Upper lobe of left lung (tissue), 6 donors: ENCODE data around the gene ROGDI. TPM values are rescaled to one million over a fixed set of nuclear protein-coding genes. Genes with fewer than 3 reads are reported as not detected.

Source experiments
- ATAC-seq, 2 donors: fragments of 200-7000 bp; cut with Tn5 transposase; one replicate each; pipeline ENCODE4 v1.9.1; 2022; ENCODE audit warnings: mild to moderate bottlenecking in 2 of 2, moderate library complexity in 2 of 2; ENCODE audit not compliant: low FRiP score in 2 of 2
- DNase-seq, 2 donors: peaks; one replicate each; pipeline ENCODE4 v3.0.0-alpha.2; 2019 to 2020
- H3K27ac ChIP-seq, 4 donors: fragments of 200-600 bp; sonication (generic); one replicate each; pipeline ENCODE4 v1.5.1; 2016 to 2019
- H3K27me3 ChIP-seq, 4 donors: fragments of 200-600 bp; sonication (generic); one replicate each; pipeline ENCODE4 v1.5.1; 2017 to 2019
- H3K36me3 ChIP-seq, 4 donors: fragments of 200-600 bp; sonication (generic); one replicate each; pipeline ENCODE4 v1.5.1; 2016 to 2019
- H3K4me1 ChIP-seq, 4 donors: fragments of 200-600 bp; sonication (generic); one replicate each; pipeline ENCODE4 v1.5.1; 2018 to 2019
- H3K4me3 ChIP-seq, 4 donors: fragments of 200-600 bp; sonication (generic); one replicate each; pipeline ENCODE4 v1.5.1; 2017 to 2019; ENCODE audit warnings: mild to moderate bottlenecking in 2 of 4, moderate library complexity in 1 of 4
- H3K9me3 ChIP-seq, 4 donors: fragments of 200-600 bp; sonication (generic); one replicate each; pipeline ENCODE4 v1.5.1; 2018 to 2019
- EP300 ChIP-seq, 4 donors: sonication (generic); formaldehyde crosslinking; IDR thresholded peaks; one replicate each; pipeline ENCODE4 v1.5.1; 2017; ENCODE audit warnings: antibody characterized with exemption in 4 of 4, control low read depth in 2 of 4
- POLR2A ChIP-seq, 4 donors: fragments of 450-650 bp; IDR thresholded peaks; one replicate each; pipeline ENCODE4 v1.5.1; 2016 to 2017; ENCODE audit warnings: antibody characterized with exemption in 4 of 4, mild to moderate bottlenecking in 2 of 4
- POLR2AphosphoS5 ChIP-seq, 2 donors: sonication (generic); formaldehyde crosslinking; IDR thresholded peaks; one replicate each; pipeline ENCODE4 v1.5.1; 2017; ENCODE audit warnings: antibody characterized with exemption in 2 of 2
- WGBS, 2 donors: methylation state at CpG; one replicate each; pipeline ENCODE4 v1.1.5; 2017 to 2018; 5-methylcytosine and 5-hydroxymethylcytosine counted together
- total RNA-seq, 6 donors: library from RNA; depleted of rRNA in 4 of 6; stranded (reverse); fragments of >200 nt in 4 of 6; gene quantifications; one replicate each; pipeline versions ENCODE4 v1.1.0 to v1.2.1, GENCODE V29; 2016 to 2021
- TF ChIP-seq, protein P1 (sequence below), 6 experiments: fragments of 450-650 bp in 4 of 6; fragments of 200-600 bp in 2 of 6; sonication (generic) in 2 of 6; IDR thresholded peaks; one replicate each; pipeline ENCODE4 v1.5.1; 2016 to 2019; ENCODE audit warnings: antibody characterized with exemption in 6 of 6
- donor health status: DM: no; HTN: no; CAD: no; lungs with moderate emphysema.
- donor health status: DM: no; HTN: yes; CAD: no; lungs with severe emphysema.

Gene ROGDI
- total RNA-seq, 6 donors from 2014 or later, result 19.2 to 59.7 (median 33.1) TPM

DNA sequence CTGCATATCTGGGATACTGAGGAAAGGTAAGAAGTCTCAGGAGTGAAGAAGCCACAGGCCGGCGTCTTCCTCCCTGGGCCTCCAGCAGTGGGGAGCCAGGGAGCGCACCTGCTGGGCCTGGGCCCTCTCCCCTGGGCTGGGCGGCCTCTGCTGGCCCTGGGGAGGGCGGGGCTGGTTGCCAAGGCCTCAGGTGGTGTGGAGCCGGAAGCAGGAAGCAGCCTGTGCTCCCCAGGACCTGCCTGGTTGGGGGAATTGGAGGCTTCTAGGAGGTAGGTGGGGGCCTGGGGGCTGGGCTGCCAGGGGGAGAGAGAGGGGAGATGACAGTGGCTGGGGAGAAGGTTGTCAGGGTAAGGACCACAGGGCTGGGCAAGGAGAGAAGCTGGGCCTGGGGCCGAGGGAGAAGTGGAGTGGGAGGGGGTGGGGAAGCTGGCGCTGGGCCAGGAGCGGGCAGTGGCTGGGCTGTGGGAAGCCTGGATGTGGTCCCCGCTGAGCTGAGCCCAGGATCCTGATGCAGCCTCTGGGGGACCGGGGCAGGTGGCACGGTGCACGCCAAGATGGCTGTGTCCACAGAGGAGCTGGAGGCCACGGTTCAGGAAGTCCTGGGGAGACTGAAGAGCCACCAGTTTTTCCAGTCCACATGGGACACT, 7.1 kb downstream of the ROGDI start, which contains the start of gene SMIM22:
TSS of gene SMIM22 (plus strand) at position 189 of the 647 bp plus-strand sequence. CDS start at position 555, 366 bp downstream.
- 70 to 73% methylated on average over 10 of the region's 14 CpGs for WGBS, 2 donors
- DNase-seq (peak; percentile 81 to 84), ATAC-seq (peak; percentile 42 to 64)
- Histone ChIP-seq H3K4me3 (peak within 1 kb of the TSS in 3 of 4 donors; percentile 25 to 43 (median 40)), H3K9me3 (no peaks in the 10 kb centered on the region), H3K27me3 (no peaks in the 10 kb centered on the region), H3K4me1 (peaks cover 0 to 5% (median 4%) of the 10 kb centered on the region in 4 donors), H3K36me3 (peaks cover 0 to 21% (median 9%) of the 10 kb centered on the region in 4 donors), H3K27ac (peak within 1 kb of the TSS in 2 of 4 donors; percentile 27 to 68)
- no peak for TF ChIP-seq EP300 (IDR thresholded peaks at IDR 0.05)
- TF ChIP-seq POLR2A (IDR thresholded peaks at IDR 0.05), result no peak
- no peak for TF ChIP-seq POLR2AphosphoS5 (IDR thresholded peaks at IDR 0.05)
- TF ChIP-seq, protein P1, sequence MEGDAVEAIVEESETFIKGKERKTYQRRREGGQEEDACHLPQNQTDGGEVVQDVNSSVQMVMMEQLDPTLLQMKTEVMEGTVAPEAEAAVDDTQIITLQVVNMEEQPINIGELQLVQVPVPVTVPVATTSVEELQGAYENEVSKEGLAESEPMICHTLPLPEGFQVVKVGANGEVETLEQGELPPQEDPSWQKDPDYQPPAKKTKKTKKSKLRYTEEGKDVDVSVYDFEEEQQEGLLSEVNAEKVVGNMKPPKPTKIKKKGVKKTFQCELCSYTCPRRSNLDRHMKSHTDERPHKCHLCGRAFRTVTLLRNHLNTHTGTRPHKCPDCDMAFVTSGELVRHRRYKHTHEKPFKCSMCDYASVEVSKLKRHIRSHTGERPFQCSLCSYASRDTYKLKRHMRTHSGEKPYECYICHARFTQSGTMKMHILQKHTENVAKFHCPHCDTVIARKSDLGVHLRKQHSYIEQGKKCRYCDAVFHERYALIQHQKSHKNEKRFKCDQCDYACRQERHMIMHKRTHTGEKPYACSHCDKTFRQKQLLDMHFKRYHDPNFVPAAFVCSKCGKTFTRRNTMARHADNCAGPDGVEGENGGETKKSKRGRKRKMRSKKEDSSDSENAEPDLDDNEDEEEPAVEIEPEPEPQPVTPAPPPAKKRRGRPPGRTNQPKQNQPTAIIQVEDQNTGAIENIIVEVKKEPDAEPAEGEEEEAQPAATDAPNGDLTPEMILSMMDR (IDR thresholded peaks at IDR 0.05), result no peak

DNA sequence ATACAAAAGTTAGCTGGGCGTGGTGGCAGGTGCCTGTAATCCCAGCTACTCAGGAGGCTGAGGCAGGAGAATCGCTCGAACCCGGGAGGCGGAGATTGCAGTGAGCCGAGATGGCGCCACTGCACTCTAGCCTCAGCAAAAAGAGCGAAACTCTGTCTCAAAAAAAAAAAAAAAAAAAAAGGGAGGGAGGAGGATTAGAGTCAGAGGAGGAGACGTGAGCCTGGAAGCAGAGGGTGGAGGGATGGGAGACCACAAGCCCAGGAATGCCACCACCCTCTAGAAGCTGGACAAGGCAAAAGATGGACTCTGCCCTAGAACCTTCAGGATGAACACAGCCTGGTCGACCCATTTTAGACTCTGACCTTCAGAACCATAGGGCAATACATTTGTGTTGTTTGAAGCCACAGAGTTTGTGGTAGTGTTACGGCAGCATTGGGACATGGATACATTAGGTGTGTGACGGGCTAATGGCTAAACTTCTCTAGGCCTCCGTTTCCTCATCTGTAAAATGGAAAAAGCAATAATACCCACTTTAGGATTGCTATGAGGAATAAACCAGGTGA, 9.4 kb downstream of the ROGDI start:
- TF ChIP-seq POLR2AphosphoS5 (IDR thresholded peaks at IDR 0.05) (no peak), POLR2A (IDR thresholded peaks at IDR 0.05) (no peak), EP300 (IDR thresholded peaks at IDR 0.05) (no peak)
- TF ChIP-seq, protein P1 (IDR thresholded peaks at IDR 0.05), result no peak
- H3K9me3 ChIP-seq, result no peaks in the 10 kb centered on the region
- no peak overlapping the region for H3K27ac ChIP-seq
- H3K4me3 ChIP-seq, result no peak overlapping the region
- no peak for ATAC-seq
- no peaks in the 10 kb centered on the region for H3K27me3 ChIP-seq
- WGBS, 2 donors, result 80% methylated on average over 13 of the region's 13 CpGs
- DNase-seq, result no peak
- H3K4me1 ChIP-seq, result no peaks in the 10 kb centered on the region
- peaks cover 0 to 12% (median 7%) of the 10 kb centered on the region in 4 donors for H3K36me3 ChIP-seq

DNA sequence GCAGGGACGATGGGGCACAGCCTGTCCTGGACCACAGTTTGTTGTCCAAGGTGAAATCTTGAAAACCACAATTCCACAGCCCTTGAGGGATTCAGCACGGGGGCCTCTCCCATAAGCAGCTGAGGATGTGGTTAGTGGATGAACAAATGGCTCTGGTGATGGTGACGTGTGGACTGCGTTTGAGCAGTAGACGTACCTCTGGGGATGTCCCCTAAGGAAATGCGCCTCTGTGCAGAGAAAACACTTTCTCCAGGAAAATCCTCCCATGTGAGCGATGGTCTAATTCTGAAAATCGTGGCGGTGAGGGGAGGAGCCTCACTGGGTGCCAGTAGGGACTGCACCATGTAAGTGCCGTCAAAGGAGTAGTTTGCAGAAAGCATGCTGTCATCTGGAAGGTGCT, 11.6 kb downstream of the ROGDI start:
- no peaks in the 10 kb centered on the region for H3K9me3 ChIP-seq
- no peak for ATAC-seq
- no peak overlapping the region for H3K27ac ChIP-seq
- TF ChIP-seq POLR2AphosphoS5 (IDR thresholded peaks at IDR 0.05), result no peak
- TF ChIP-seq, protein P1 (IDR thresholded peaks at IDR 0.05), result no peak
- TF ChIP-seq EP300 (IDR thresholded peaks at IDR 0.05), result no peak
- no peak for TF ChIP-seq POLR2A (IDR thresholded peaks at IDR 0.05)
- no peak overlapping the region for H3K4me3 ChIP-seq
- DNase-seq, result no peak
- H3K27me3 ChIP-seq, result no peaks in the 10 kb centered on the region
- H3K4me1 ChIP-seq, result no peaks in the 10 kb centered on the region
- 71 to 73% methylated on average over 10 of the region's 10 CpGs for WGBS, 2 donors
- H3K36me3 ChIP-seq, result no peaks in the 10 kb centered on the region

DNA sequence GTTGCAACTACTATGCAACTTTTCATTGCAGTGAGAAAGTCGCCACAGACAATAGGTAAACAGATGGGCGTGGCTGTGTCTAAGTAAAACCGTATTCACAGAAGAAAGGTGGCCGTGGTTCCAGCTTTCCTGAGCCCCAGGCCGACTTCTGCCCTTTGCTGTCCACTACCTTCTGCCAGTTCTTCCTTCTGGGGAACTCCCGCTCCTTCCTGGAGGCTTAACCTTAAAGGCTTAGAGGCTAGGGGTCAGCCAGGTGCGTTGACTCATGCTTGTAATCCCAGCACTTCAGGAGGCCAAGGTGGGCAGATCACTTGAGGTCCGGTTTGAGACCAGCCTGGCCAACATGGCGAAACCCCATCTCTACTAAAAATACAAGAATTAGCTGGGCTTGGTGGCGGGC, 12.2 kb downstream of the ROGDI start:
- H3K36me3 ChIP-seq, result no peaks in the 10 kb centered on the region
- H3K27me3 ChIP-seq, result no peaks in the 10 kb centered on the region
- TF ChIP-seq, protein P1 (IDR thresholded peaks at IDR 0.05), result no peak
- TF ChIP-seq POLR2AphosphoS5 (IDR thresholded peaks at IDR 0.05), result no peak
- no peak for TF ChIP-seq POLR2A (IDR thresholded peaks at IDR 0.05)
- no peak for TF ChIP-seq EP300 (IDR thresholded peaks at IDR 0.05)
- no peak overlapping the region for H3K27ac ChIP-seq
- WGBS, 2 donors, result 79% methylated on average over 7 to 10 of the region's 10 CpGs
- no peak for ATAC-seq
- H3K4me1 ChIP-seq, result no peaks in the 10 kb centered on the region
- H3K9me3 ChIP-seq, result no peaks in the 10 kb centered on the region
- no peak overlapping the region for H3K4me3 ChIP-seq
- no peak for DNase-seq
